ENCODE measurements around the gene HAUS6.
"Not testable (repeated sequence)": the region's sequence is repeated elsewhere in the genome, so short reads cannot be mapped to it uniquely, and the experiment has no call there.

GRCh38 chr9:19021649-19022048, 81.1 kb downstream of the HAUS6 start:
- TF ChIP-seq, protein P1, sequence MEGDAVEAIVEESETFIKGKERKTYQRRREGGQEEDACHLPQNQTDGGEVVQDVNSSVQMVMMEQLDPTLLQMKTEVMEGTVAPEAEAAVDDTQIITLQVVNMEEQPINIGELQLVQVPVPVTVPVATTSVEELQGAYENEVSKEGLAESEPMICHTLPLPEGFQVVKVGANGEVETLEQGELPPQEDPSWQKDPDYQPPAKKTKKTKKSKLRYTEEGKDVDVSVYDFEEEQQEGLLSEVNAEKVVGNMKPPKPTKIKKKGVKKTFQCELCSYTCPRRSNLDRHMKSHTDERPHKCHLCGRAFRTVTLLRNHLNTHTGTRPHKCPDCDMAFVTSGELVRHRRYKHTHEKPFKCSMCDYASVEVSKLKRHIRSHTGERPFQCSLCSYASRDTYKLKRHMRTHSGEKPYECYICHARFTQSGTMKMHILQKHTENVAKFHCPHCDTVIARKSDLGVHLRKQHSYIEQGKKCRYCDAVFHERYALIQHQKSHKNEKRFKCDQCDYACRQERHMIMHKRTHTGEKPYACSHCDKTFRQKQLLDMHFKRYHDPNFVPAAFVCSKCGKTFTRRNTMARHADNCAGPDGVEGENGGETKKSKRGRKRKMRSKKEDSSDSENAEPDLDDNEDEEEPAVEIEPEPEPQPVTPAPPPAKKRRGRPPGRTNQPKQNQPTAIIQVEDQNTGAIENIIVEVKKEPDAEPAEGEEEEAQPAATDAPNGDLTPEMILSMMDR (IDR thresholded peaks at IDR 0.05), result not testable (repeated sequence)
- not testable (repeated sequence) for TF ChIP-seq POLR2A (IDR thresholded peaks at IDR 0.05)

All from testis (tissue), 2 donors.